Retina (tissue), 1 donor: ENCODE results near the gene DYNC1LI1.
"Not testable (repeated sequence)": the region's sequence is repeated elsewhere in the genome, so short reads cannot be mapped to it uniquely, and the experiment has no call there.

Experiments used
- DNase-seq: peaks from one replicate; pipeline ENCODE4 v3.0.0-alpha.2; 2016

DYNC1LI1 gene

DNA sequence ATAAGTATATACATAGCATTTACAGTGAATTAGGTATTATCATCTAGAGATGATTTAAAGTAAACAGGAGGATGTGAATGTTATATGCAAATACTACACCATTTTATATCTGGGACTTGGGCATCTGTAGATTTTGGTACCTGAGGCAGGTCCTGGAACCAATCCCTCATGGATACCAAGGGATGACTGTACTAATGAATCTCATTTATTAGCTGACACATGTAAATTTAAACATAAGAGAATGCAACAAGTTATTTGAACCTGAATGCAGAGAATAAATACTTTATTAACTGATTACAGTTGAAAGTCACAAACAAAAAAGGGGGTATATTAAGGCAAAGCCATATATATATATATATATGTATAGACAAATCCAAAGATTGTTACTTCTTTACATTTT is 44.9 kb downstream of the DYNC1LI1 start:
- no peak for DNase-seq

DNA sequence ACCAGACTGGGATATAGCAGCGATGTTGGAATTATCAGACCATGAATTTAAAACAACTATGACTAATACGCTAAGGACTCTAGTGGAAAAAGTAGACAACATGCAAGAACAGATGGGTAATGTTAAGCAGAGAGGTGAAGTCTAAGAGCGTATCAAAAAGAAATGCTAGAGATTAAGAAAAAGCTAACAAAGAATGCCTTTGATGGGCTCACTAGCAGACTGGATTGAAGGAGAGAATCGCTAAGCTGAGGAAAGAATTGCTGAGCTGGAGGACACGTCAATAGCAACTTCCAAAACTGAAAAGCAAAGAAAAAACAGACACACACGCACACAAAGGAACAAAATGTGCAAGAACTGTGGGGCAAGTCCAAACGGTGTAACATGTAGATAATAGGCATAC is 48.0 kb downstream of the DYNC1LI1 start:
- no peak for DNase-seq

DNA sequence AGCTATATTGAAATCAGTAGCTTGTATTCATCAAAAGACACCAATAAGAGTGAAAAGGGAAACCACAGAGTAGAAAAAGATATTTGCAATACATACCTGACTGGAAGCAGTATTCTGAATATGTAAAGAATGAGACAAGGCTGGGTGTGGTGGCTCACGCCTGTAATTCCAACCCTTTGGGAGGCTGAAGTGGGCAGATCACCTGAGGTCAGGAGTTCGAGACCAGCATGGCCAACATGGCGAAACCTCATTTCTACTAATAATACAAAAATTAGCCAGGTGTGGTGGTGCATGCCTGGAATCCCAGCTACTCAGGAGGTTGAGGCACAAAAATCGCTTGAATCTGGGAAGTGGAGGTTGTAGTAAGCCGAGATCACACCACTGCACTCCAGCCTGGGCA is 51.7 kb downstream of the DYNC1LI1 start:
- not testable (repeated sequence) for DNase-seq

DNA sequence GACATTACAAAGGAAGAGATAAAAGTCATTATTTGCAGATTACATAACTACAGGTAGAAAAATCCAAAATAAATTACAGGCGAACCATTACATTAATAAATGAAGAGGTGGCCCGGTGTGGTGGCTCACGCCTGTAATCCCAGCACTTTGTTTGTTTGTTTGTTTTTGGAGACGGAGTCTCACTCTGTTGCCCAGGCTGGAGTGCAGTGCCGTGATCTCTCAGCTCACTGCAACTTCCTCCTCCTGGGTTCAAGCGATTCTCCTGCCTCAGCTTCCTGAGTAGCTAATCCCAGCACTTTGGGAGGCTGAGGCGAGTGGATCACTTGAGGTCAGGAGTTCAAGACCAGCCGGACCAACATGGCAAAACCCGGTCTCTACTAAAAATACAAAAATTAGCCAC is 53.9 kb downstream of the DYNC1LI1 start:
- DNase-seq, result not testable (repeated sequence)

DNA sequence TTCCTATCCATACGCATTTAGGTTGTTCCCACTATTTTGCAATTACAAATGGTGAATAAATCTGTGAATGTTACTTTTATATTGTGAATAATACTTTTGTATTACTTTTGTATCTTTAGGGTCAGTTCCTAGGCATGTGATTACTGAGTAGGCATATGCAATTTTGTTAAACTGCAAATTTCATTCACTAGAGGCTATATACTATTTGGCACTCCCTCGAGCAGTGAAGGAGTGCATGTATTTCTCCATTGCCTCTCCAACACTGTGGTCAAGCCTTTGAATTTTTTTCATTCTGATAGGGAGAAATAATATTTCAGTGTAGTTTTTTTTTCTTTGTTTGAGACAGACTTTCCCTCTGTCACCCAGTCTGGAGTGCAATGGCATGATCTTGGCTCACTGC is 59.7 kb downstream of the DYNC1LI1 start:
- no peak for DNase-seq

DNA sequence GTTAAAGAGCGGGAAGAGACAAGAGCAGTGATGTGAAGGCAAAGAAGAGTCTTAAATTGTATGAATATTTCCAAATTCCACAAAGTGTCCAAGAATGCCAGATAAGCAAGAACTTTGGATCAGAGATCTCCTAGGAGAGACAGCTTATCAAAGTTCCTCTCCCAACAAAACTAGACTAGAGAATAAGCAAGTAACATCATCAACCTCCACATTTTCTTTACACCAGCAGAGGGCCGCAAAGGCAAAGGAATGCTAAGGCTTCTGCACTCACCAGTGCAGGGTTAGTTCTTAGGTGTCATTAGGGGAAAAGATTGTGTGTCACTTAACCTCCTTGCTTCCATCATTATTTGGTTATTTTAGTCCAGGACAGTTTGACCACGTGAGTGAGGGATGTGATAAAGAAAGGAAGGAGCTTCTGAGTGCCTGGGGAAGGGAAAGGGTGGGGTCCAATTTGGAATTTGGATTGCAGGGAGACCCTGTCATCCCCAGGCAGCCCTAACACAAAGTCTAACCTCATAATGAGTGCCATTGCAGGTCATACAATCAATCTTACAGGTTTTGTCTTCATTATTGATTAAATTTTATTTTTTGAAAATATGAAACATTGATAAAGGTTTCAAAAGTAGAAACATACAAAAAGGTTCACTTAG is 60.5 kb downstream of the DYNC1LI1 start:
- DNase-seq, result peak; percentile 57

DNA sequence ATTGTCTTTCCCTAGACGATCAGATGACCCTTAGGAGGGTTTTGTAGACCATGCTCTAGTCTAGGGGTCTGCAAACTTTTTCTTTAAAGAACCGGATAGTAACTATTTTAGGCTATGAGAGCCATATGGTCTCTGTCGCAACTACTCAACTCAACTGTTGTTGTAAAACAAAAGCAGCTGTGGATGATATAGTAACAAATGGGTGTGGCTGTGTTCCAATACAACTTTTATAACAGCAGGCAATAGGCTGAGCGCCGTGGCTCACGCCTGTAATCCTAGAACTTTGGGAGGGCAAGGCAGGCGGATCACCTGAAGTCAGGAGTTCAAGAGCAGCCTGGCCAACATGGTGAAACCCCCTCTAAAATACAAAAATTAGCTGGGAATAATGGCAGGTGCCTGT is 61.9 kb downstream of the DYNC1LI1 start:
- no peak for DNase-seq

DNA sequence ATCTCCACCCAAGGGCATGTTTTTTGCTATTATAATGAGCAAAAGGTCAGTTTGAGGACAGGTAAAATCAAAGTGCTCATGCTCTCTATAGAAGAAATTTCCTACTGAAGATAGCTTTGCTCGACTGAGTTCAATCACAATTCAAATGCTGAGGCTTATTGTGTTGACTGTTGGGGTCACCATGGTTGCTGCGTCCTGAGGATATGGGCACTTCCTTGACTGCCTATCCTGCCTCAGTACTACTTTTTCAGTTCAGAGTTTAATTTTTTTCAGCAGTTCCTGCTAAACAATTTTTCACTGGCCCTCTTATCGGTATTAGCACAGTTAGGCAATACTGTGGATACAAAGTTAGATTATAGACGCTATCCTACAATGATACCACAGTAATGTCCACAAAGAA is 64.2 kb downstream of the DYNC1LI1 start:
- no peak for DNase-seq

DNA sequence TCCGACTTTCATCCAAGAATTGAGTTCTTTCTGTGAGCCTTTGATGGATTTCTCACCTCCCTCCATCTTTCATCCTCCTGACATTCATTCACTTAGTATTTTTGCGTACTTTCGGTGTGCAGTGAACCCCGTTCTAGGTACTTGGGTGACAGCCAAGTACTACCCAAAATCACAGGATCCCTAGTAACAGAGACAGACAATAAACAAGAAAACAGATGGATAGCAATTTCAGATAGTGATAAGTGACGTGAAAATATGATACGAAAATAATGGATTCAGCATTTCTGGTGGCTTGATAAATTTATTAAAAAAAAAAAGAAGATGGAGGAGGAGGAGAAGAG is 67.7 kb downstream of the DYNC1LI1 start:
- DNase-seq, result no peak

DNA sequence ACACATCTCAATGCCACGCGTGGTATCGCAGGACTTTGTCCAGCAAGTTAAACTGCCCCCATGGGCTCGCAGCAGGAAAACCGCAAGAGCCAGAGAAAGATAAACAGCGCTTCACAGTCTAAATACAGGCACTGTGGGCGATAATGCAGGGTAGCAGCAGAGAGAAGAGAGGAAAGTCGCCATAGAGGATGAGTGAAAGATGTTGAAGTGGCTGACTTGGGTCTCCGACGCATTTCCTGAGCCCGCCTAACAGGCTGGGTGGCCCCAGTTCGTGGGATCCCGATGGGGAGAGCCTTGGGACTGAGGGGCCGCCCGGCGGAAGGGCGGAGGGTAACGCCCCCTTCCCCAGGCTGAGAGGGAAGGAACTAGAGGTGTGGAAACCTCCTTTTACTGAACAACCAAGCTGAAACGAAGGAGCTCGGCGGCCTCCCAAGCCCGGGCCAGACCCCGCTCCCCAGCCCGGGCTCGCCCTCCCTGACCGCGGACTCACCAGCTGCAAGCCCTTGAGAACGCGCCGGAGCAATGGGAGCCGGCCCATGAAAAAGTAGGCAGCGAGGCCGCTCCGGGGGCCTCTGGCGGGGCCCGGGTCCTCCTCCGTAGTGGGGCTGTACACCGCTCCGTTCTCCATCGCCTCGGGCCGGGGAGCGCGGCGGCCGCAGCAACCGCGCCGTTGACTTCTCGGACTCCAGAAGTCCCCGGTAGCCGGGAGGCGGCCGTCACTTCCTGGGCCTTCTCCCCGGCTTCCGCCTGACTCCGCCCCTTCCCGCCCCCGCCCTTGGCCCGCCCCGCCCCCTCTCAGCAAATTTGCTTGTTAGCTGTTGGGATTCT is 68.3 kb downstream of the DYNC1LI1 start, which contains the start of gene CMTM6:
TSS of gene CMTM6 (minus strand) at position 735 of the 828 bp plus-strand sequence. CDS start at position 628, 107 bp downstream.
- DNase-seq, result peak; percentile 94

DNA sequence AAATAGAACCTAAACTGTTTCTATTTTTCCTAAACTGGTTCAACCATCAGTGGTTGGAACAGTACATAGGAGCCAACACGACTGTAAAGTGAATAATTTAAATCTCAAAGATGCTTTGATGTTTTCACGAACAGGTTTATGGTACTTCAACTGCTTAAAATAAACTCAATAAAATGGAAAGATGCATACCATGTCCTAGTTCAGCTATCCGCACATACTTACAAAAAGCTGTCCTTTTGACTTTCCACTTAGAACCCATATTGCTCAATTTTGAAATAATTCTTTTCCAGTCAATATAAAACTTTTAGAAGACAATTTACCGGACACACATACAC is 68.9 kb downstream of the DYNC1LI1 start:
- no peak for DNase-seq

DNA sequence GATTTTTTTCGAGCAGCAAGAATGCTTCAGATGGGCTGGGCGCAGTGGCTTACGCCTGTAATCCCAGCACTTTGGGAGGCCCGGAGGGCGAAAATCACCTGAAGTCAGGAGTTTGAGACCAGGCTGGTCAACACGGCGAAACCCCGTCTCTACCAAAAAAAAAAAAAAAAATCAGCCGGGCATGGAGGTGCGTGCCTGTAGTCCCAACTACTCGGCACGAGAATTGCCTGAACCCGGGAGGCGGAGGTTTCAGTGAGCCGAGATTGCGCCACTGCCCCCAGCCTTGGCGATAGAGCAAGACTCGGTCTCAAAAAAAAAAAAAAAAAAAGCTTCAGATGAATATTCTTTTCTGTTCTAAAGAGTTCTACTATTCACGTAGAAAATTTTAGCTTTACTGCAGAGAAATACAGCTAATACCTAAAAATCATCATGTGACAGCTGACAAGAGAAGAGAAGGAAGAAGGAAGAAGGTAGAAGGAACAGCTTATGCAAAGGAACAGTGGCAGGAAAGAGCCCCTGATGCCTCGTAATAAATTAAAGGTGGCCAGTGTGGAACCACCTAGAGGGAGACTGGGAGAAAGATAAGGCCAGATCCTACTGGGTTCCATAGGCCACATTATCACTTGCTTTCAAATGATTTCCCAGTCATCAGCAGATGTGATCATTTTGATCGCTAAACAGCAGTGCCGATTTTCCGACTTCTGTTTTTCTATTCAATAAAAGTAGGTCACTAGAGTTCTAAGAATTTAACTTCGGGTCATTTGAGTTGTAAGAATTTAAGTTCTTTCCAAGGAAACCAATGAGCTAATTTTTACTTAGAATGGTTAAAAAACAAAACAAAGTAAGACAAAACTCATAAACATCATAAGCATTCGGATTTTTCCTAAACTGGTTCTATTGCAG is 69.5 kb downstream of the DYNC1LI1 start:
- DNase-seq, result peak; percentile 32

DNA sequence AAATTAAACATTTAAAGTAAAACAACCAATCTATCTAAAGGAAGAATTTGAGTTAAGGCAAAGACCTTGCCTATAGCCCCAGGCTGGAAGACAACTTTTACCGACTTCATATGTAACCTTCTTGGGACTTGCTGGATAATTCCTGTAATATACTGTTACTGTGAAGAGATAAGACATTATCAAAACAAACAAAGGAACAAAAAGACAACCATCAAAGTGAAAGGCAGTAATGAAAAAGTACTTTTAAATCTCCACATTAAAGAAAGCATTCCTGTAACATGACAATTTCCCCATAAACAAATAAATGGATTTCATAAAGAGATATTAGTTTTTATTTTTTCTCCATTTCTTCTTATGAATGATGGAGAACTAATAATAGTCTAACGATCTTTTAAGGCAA is 70.4 kb downstream of the DYNC1LI1 start:
- no peak for DNase-seq

DNA sequence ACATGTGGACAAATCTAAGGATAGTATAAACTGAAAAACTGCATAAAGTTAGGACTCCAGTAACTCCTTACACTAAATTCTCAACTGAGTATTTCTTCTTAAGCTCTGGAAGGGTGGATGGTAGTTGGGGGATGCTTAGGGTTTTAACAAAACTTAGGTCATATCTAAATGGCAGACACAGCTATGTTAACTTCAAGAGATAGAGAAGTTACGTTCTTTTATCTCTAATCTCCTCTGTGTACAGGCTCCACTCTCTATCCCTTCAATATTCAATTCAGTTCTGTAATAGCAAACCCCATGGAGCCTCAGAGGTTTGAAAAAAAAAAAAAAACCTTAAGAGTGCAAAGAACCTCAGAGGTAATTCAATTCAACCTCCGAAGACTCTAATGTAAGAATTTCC is 71.1 kb downstream of the DYNC1LI1 start:
- no peak for DNase-seq

DNA sequence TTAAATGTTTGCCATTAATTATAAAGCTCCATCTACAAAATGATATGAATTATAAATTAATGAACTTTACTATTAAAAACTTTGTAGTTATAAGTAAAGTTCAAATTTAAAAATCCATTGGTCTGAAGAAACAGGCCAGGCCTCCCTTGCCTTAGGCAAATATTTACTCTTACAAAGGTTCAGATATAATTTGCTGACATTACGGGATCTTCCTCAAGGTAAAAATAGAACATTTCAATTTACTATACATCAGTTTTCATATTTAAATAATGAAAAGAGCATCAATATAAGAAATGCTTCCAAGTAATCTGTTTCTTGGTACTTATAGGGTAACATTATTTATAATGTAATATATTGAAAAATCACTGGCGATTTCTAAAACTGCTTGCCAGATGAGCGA is 71.7 kb downstream of the DYNC1LI1 start:
- DNase-seq, result no peak

DNA sequence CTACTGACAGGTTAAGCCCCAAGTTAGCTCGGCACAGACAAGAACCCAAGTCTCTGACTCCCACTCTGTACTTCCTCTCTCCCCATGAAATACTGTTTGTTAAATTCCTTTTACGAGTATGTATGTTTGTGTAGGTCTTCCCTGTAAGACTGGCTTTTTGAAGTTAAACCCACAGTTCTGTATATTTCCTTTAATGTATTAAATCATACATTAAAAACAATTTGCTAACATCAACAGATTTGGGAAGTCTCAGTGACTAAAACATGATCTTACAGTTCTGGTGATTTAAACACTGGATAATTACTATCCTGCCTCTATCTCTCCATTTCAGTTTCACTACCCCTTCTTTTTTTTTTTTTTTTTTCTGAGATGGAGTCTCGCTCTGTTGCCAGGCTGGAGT is 72.4 kb downstream of the DYNC1LI1 start:
- DNase-seq, result no peak

DNA sequence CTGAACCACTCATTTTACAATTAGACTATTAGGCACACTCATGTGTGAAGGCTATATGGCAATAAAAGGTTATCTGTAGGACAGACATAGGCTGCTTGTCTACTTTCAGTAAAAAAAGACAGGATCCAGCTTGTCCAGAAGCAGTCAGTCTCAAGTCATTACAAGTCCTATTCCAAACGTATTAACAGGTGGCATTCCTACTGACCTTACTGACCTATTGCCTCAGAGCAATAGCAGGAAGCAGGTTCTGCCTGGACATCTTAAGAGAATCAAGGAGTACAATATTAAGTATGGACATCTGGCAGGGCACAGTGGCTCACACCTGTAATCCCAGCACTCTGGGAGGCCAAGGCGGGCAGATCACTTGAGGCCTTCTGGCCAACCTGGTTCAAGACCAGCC is 75.0 kb downstream of the DYNC1LI1 start:
- no peak for DNase-seq

DNA sequence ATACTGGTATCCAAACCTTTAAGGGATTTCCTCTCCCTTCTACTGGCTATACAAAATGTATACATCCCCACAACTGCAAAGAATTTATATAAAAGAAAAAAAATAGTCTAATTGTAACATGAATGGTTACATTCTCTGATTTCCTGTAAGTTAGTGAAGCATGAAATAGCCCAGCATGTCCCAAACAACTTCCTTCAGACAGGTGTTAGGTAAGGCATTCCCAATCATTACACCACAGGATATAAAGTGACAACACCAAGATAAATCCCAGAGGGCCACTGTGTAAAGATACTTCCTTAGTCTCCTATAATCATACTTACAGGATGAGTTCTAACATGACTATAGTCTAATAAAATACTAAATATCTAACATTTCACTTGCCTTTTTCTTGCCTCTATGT is 75.6 kb downstream of the DYNC1LI1 start:
- DNase-seq, result no peak

DNA sequence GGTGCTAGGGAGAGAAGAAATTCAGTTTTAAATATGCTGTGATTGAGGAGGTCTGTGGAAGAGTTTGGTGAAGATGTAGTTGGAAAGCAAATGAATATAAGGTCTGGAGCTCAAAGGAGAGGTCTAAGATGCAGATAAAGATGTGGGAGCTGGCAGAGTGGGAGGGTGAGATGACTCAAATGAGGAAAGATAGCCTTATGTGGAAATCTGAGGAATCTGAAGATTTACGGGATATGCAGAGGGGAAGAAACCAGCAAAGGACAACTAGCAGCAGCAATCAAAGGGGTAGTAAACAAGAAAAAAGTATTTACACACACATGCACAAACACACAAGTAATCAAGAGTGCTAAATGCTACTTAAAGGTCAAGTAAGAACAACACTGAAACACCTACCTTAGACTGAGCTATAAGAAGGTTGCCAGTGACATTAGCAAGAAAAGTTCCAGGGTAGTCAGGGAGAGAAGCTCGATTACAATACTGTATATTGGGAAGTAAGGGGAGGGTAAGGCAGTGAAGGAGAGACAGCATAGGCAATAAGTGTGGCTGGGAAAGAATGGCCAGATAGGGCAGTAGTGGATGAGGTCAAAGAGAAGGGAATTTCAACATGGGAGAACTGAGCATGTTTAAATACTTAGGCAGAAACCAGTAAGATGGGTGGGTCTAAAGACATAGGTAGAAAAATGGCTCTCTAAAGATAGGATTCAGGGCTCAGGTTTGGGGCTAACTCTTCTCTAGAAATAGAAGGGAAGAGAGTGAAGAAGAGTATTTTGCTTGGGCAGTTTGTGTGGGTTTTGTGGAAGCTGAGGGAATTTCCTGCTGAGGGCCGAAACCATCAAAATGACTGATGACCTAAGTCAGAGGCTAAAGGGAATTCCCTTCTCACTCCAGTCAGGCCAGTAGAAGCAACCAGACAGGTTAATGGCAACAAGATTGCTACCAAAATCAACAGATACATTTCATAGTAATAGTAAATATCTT is 76.9 kb downstream of the DYNC1LI1 start:
- DNase-seq, result no peak

DNA sequence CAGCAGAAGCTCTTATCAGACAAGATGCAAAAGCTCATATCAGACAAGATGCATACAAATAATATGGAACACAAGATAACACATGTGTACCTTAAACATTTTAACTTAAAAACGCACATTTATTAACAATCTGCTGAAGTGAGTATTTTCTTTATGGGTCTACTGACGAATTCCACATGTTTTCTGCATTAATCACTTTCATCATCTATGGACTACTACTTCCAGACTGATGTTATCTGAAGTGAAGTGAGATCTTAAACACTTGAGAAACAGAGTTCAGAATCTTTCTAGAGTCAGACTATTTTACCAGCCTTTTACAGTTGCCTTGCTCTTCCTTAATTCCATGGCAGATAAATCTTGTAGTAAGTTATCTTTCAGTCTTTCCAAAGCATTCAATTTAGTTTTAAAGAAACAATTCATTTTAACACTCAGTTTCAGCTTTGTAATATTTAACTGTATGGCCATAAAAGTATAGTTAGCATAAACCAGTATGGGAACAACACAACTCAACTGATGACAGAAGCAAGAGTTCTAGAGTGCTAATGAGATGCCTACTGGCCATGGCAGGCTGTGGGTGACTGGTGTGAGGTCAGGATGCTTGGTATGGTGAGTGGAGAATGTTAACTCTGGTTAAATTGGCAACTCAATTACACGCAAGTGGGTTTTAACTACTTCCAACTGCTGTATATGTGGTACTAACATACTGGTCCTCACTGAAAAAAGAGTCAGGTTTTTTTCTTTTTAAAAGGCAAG is 77.8 kb downstream of the DYNC1LI1 start:
- no peak for DNase-seq

DNA sequence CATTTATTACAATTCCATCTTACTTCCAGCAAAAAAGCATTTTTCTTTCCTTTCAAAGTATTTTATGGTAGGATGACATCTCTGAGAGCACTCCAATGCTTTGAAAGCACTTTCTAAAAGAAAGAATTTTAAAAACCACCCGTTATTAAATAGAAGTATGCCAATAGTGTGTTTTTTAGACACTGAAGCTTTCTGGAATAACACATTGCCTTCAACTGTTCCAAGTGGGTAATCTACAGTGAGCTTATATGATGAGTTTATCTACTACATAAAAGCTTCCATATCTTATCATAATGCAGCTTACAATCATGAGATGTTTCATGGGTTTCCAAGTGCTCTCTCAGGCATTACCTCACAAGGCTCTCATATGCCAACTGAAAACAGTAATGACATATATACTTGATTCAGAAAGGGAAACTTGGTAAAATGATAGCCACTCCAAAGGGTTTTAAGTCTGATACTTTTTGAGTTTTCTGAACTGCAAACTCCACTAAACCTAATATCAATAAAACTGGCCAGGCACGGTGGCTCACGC is 82.1 kb downstream of the DYNC1LI1 start:
- no peak for DNase-seq
